ENCODE results near the gene HOXC13. TPM values are rescaled to one million over a fixed set of nuclear protein-coding genes. Genes with fewer than 3 reads are reported as not detected.

Gene HOXC13
- total RNA-seq, 4 donors from 2014 or later: not detected

GRCh38 chr12:53951577-53952334 lies 13.1 kb downstream of the HOXC13 start:
- Histone ChIP-seq H3K4me1 (peaks cover 0 to 34% (median 10%) of the 10 kb centered on the region in 3 donors), H3K4me3 (no peak overlapping the region), H3K27me3 (peaks cover 100% of the 10 kb centered on the region), H3K36me3 (no peaks in the 10 kb centered on the region), H3K9me3 (peaks cover 0 to 6% (median 0%) of the 10 kb centered on the region in 3 donors), H3K27ac (no peak overlapping the region)
- ATAC-seq: no peak
- TF ChIP-seq EP300 (IDR thresholded peaks at IDR 0.05) (no peak), POLR2AphosphoS5 (IDR thresholded peaks at IDR 0.05) (no peak), POLR2A (IDR thresholded peaks at IDR 0.05) (no peak), CTCF (IDR thresholded peaks at IDR 0.05) (no peak)
- WGBS, 2 donors (ENCODE audit: low coverage in 1 of 2): 4 to 13% methylated on average over 4 to 5 of the region's 47 CpGs

GRCh38 chr12:53952335-53952694 lies 13.7 kb downstream of the HOXC13 start:
- H3K4me3 ChIP-seq: no peak overlapping the region
- peaks cover 0 to 6% (median 0%) of the 10 kb centered on the region in 3 donors for H3K9me3 ChIP-seq
- H3K27me3 ChIP-seq: peaks cover 100% of the 10 kb centered on the region
- H3K36me3 ChIP-seq: no peaks in the 10 kb centered on the region
- peaks cover 0 to 34% (median 10%) of the 10 kb centered on the region in 3 donors for H3K4me1 ChIP-seq
- H3K27ac ChIP-seq: no peak overlapping the region
- no peak for ATAC-seq
- TF ChIP-seq CTCF (IDR thresholded peaks at IDR 0.05) (no peak), POLR2A (IDR thresholded peaks at IDR 0.05) (no peak), EP300 (IDR thresholded peaks at IDR 0.05) (no peak), POLR2AphosphoS5 (IDR thresholded peaks at IDR 0.05) (no peak)
- WGBS, 2 donors (ENCODE audit: low coverage in 1 of 2): 23 to 28% methylated on average over 4 of the region's 13 CpGs

- peaks cover 100% of the 10 kb centered on the region for H3K27me3 ChIP-seq
These were observed 14.5 kb downstream of the HOXC13 start for GRCh38 chr12:53952871-53953734.

GRCh38 chr12:53953831-53954693 lies 15.4 kb downstream of the HOXC13 start:
- Histone ChIP-seq H3K9me3 (peaks cover 0 to 6% (median 0%) of the 10 kb centered on the region in 3 donors), H3K4me3 (no peak overlapping the region), H3K4me1 (peaks cover 0 to 34% (median 10%) of the 10 kb centered on the region in 3 donors), H3K27me3 (peaks cover 100% of the 10 kb centered on the region), H3K27ac (no peak overlapping the region), H3K36me3 (no peaks in the 10 kb centered on the region)
- WGBS, 2 donors (ENCODE audit: low coverage in 1 of 2): 4 to 6% methylated on average over 7 to 8 of the region's 19 CpGs
- TF ChIP-seq EP300 (IDR thresholded peaks at IDR 0.05) (no peak), CTCF (IDR thresholded peaks at IDR 0.05) (no peak), POLR2AphosphoS5 (IDR thresholded peaks at IDR 0.05) (no peak), POLR2A (IDR thresholded peaks at IDR 0.05) (no peak)
- ATAC-seq: no peak

More at GRCh38 chr12:53952871-53953734, 14.5 kb downstream of the HOXC13 start:
- no peak overlapping the region for H3K4me3 ChIP-seq
- no peak overlapping the region for H3K27ac ChIP-seq
- TF ChIP-seq POLR2AphosphoS5 (IDR thresholded peaks at IDR 0.05) (no peak), POLR2A (IDR thresholded peaks at IDR 0.05) (no peak), EP300 (IDR thresholded peaks at IDR 0.05) (no peak), CTCF (IDR thresholded peaks at IDR 0.05) (no peak)
- peaks cover 0 to 34% (median 10%) of the 10 kb centered on the region in 3 donors for H3K4me1 ChIP-seq
- WGBS, 2 donors (ENCODE audit: low coverage in 1 of 2): 10 to 11% methylated on average over 15 to 26 of the region's 38 CpGs
- ATAC-seq: no peak
- H3K9me3 ChIP-seq: peaks cover 0 to 6% (median 0%) of the 10 kb centered on the region in 3 donors
- no peaks in the 10 kb centered on the region for H3K36me3 ChIP-seq

Measured in gastroesophageal sphincter (tissue), 4 donors.